GM12878 (cell line): ENCODE results near the gene DLG2. TPM values are rescaled to one million over a fixed set of nuclear protein-coding genes. Genes with fewer than 3 reads are reported as not detected.

Experiments used
- ATAC-seq: fragments of 200-7000 bp; cut with Tn5 transposase; 3 replicates; pipeline ENCODE4 v1.9.1; 2020; ENCODE audit warnings: mild to moderate bottlenecking, moderate library complexity
- BruUV-seq: library from RNA; stranded (reverse); fragments of 400-500 nt; replicated peaks from 2 replicates; lab custom pipeline; 2021; lab: Mats Ljungman, UMichigan
- CTCF ChIA-PET: fragments of 300-600 bp; sonication (Branson Sonifier 250); formaldehyde crosslinking; extraction: SDS; loops from one replicate; lab custom pipeline; 2021; ENCODE audit warnings: inconsistent platforms; lab: Yijun Ruan, JAX
- POLR2A ChIA-PET: fragments of 350-600 bp; formaldehyde crosslinking; extraction: SDS; loops from one replicate; lab custom pipeline; 2021; ENCODE audit warnings: inconsistent platforms; lab: Charles Lee
- RAD21 ChIA-PET: fragments of 300-600 bp; sonication (Branson Sonifier 250); formaldehyde crosslinking; loops from one replicate; lab custom pipeline; 2023; ENCODE audit warnings: antibody characterized with exemption; ENCODE audit not compliant: unreplicated experiment; lab: Charles Lee
- SMC1A ChIA-PET: fragments of 300-600 bp; sonication (Branson Sonifier 250); formaldehyde crosslinking; loops from one replicate; lab custom pipeline; 2023; ENCODE audit not compliant: unreplicated experiment, uncharacterized antibody; lab: Charles Lee
- DNase-seq: peaks from one replicate; pipeline ENCODE4 v3.0.0-alpha.2; 2011; ENCODE audit warnings: low read depth, low spot score
- FAIRE-seq: peaks from 3 replicates; lab custom pipeline; 2011; peaks lifted over from hg19 to GRCh38; lab: Jason Lieb, UNC
- H2AFZ ChIP-seq: 2 replicates; pipeline ENCODE4 v1.6.0; 2011; ENCODE audit warnings: low read depth, low read length, control low read depth; ENCODE audit not compliant: control insufficient read depth
- H3K27ac ChIP-seq: 2 replicates; pipeline ENCODE4 v1.5.1; 2011; ENCODE audit warnings: control low read depth; ENCODE audit not compliant: control insufficient read depth, insufficient read depth
- H3K27me3 ChIP-seq, 2 experiments: replicated peaks in 1 of 2; 2 replicates each; pipeline versions ENCODE4 v1.6.0 to v1.6.1; 2011; ENCODE audit warnings: low read length in 1 of 2; ENCODE audit not compliant: control insufficient read depth in 2 of 2, insufficient read depth in 2 of 2
- H3K36me3 ChIP-seq, 2 experiments: 2 replicates each; pipeline ENCODE4 v1.5.1; 2011; ENCODE audit warnings: low read length in 1 of 2; ENCODE audit not compliant: control insufficient read depth in 2 of 2, insufficient read depth in 2 of 2
- H3K4me1 ChIP-seq: 2 replicates; pipeline ENCODE4 v1.6.1; 2011; ENCODE audit warnings: mild to moderate bottlenecking, low read length, moderate library complexity, mixed read lengths; ENCODE audit not compliant: control insufficient read depth, insufficient read depth
- H3K4me2 ChIP-seq: 2 replicates; pipeline ENCODE4 v1.6.0; 2011; ENCODE audit warnings: control low read depth; ENCODE audit not compliant: control insufficient read depth, insufficient read depth
- H3K4me3 ChIP-seq: fragments of 200-600 bp; sonication (generic); 2 replicates; pipeline ENCODE4 v1.5.1; 2016
- H3K79me2 ChIP-seq: 2 replicates; pipeline ENCODE4 v1.6.0; 2011; ENCODE audit warnings: low read length; ENCODE audit not compliant: control insufficient read depth, insufficient read depth
- H3K9ac ChIP-seq: 2 replicates; pipeline ENCODE4 v1.8.0; 2011; ENCODE audit warnings: low read length, control low read depth, mixed read lengths; ENCODE audit not compliant: control insufficient read depth, insufficient read depth
- H3K9me3 ChIP-seq: replicated peaks from 3 replicates; pipeline ENCODE4 v1.5.1; 2011; ENCODE audit warnings: mild to moderate bottlenecking, low read length; ENCODE audit not compliant: control insufficient read depth, insufficient read depth
- H4K20me1 ChIP-seq: 2 replicates; pipeline ENCODE4 v1.6.0; 2011; ENCODE audit not compliant: control insufficient read depth, insufficient read depth
- CREB1 ChIP-seq: IDR thresholded peaks from 2 replicates; pipeline ENCODE4 v1.6.1; 2012; ENCODE audit warnings: low read depth, mild to moderate bottlenecking, inconsistent platforms
- POLR2A ChIP-seq: IDR thresholded peaks from 2 replicates; pipeline ENCODE4 v1.6.1; 2011; ENCODE audit warnings: low read depth, mild to moderate bottlenecking, low read length
- WGBS: methylation state at CpG from one replicate; pipeline ENCODE4 v1.1.6; 2016; ENCODE audit warnings: low lambda C conversion rate; ENCODE audit not compliant: insufficient replicate concordance, insufficient coverage; ENCODE audit errors: missing lambda C conversion rate; 5-methylcytosine and 5-hydroxymethylcytosine counted together
- in situ Hi-C: fragments of 300-500 bp; cut with MboI; formaldehyde crosslinking; loops from 9 replicates; pipeline ENCODE4 v1.14.3; 2018; ENCODE audit warnings: mixed read lengths
- intact Hi-C: fragments of 100-400 bp; cut with micrococcal nuclease; formaldehyde crosslinking; loops from one replicate; pipeline ENCODE4 v1.14.2; 2022; ENCODE audit not compliant: unreplicated experiment
- polyA plus RNA-seq, 11 experiments: library from polyadenylated mRNA; depleted of rRNA in 4 of 11; unstranded in 6 of 11; stranded (reverse) in 5 of 11; fragments of >200 nt; fragmentation: Nextera tagmentation in 4 of 11; fragmentation: Illumina TruSeq in 1 of 11; extraction: Ambion mirVana in 4 of 11; extraction: Trizol in 1 of 11; gene quantifications; 1 replicate in 1 of 11; 2 replicates in 10 of 11; pipeline versions ENCODE4 v1.2.1 to v1.2.3, GENCODE V29; 2011 to 2016; ENCODE audit warnings: inconsistent platforms in 2 of 11, missing spikeins in 2 of 11, low read depth in 1 of 11
- total RNA-seq, 4 experiments: library from RNA; depleted of rRNA in 3 of 4; stranded (reverse); fragments of >200 nt in 3 of 4; fragmentation: Illumina TruSeq in 1 of 4; extraction: Trizol in 1 of 4; gene quantifications; 2 replicates each; pipeline versions ENCODE4 v1.2.1 to v1.2.3, GENCODE V29; 2013 to 2021
- TF ChIP-seq, protein P1 (sequence below): IDR thresholded peaks from 2 replicates; pipeline ENCODE4 v1.6.1; 2012; ENCODE audit warnings: low read length, inconsistent platforms

Gene DLG2
- total and polyA plus RNA-seq, 10 of the 15 experiments (the other 5 are each of a cell fraction or from before 2014, with no cell fraction given), result 0.09 to 0.98 (median 0.35) TPM

DNA sequence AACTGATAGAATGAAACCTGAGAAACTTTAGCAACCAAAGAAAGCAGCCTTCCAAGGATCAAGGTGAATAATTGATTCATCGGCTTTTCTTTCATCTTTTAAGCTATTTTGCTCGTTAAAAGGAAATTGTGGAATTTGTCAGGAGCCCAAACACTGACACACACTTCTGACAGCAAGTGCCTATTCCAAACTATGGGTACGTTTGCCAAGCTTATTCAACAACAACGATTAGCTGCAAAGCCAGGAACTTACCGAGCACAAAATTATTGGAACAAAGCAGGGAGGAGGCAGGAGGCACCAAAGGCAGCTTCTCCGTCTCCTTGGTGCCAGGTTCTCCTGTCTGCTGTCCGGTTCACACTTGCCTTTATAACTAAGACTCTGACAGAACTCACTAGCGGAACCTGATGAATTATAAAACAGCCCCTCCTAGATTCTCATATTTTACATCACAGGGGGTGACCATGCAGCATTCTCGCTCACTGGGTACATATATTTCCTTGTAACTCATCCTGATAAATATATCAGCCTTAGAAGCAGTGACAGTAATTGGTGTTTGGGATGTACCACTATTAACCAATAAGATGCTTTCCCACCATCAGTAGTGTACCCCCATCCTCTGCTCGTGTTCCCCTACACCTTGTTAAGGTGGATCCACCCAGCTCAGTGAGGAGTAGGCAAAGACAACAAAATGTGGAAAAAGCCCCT is 1945.1 kb downstream of the DLG2 start:
- RAD21 ChIA-PET, result interaction anchor here (1.0 kb wide), 1 partner anchor 389 kb away, joined by 3 read pairs; no protein-coding TSS in a partner anchor
- H3K4me3 ChIP-seq, result peak overlapping the region; percentile 60; the same call in 1 of the 2 replicates

More for the DNA sequence above, 1945.1 kb downstream of the DLG2 start:
- Histone ChIP-seq H4K20me1 (no peaks in the 10 kb centered on the region), H3K9ac (peak overlapping the region; percentile 1; the same call in 1 of the 2 replicates), H3K27me3 (0 out of 4 replicates have a peak, but pooled peaks cover 0 to 1% of the 10 kb centered on the region in 2 experiments), H2AFZ (no peak overlapping the region), H3K4me1 (peaks cover 16% of the 10 kb centered on the region), H3K79me2 (no peaks in the 10 kb centered on the region), H3K36me3 (no peaks in the 10 kb centered on the region), H3K27ac (peak overlapping the region; percentile 28), H3K4me2 (peak overlapping the region; percentile 71), H3K9me3 (no peaks in the 10 kb centered on the region)
- SMC1A ChIA-PET, result interaction anchor here (1.3 to 1.6 kb wide), 2 partner anchors 12 to 43 kb away, joined by 3 to 4 read pairs; no protein-coding TSS in a partner anchor
- POLR2A ChIA-PET, result no interaction called here
- WGBS, result 0% methylated on average over 10 of the region's 10 CpGs
- BruUV-seq, result no TSS peak
- intact Hi-C loops (loop anchor here (5.0 kb wide), 1 partner anchor 50 kb away; no protein-coding TSS in a partner anchor), in situ Hi-C loops (no loop called here)
- no peak for DNase-seq
- no peak for ATAC-seq
- CTCF ChIA-PET, result interaction anchor here (1.6 kb wide), 1 partner anchor 12 kb away, joined by 4 read pairs; no protein-coding TSS in a partner anchor
- TF ChIP-seq POLR2A (no peak), CREB1 (no peak)
- TF ChIP-seq, protein P1, sequence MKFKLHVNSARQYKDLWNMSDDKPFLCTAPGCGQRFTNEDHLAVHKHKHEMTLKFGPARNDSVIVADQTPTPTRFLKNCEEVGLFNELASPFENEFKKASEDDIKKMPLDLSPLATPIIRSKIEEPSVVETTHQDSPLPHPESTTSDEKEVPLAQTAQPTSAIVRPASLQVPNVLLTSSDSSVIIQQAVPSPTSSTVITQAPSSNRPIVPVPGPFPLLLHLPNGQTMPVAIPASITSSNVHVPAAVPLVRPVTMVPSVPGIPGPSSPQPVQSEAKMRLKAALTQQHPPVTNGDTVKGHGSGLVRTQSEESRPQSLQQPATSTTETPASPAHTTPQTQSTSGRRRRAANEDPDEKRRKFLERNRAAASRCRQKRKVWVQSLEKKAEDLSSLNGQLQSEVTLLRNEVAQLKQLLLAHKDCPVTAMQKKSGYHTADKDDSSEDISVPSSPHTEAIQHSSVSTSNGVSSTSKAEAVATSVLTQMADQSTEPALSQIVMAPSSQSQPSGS, result 0 out of 2 replicates have a peak, but pooled peaks have one; percentile 9
- FAIRE-seq, result no peak
